Measurements from ENCODE around the gene KLF9.
A peak's percentile ranks its signal among the peaks of the same experiment; 100 is the strongest.

KLF9 gene

DNA sequence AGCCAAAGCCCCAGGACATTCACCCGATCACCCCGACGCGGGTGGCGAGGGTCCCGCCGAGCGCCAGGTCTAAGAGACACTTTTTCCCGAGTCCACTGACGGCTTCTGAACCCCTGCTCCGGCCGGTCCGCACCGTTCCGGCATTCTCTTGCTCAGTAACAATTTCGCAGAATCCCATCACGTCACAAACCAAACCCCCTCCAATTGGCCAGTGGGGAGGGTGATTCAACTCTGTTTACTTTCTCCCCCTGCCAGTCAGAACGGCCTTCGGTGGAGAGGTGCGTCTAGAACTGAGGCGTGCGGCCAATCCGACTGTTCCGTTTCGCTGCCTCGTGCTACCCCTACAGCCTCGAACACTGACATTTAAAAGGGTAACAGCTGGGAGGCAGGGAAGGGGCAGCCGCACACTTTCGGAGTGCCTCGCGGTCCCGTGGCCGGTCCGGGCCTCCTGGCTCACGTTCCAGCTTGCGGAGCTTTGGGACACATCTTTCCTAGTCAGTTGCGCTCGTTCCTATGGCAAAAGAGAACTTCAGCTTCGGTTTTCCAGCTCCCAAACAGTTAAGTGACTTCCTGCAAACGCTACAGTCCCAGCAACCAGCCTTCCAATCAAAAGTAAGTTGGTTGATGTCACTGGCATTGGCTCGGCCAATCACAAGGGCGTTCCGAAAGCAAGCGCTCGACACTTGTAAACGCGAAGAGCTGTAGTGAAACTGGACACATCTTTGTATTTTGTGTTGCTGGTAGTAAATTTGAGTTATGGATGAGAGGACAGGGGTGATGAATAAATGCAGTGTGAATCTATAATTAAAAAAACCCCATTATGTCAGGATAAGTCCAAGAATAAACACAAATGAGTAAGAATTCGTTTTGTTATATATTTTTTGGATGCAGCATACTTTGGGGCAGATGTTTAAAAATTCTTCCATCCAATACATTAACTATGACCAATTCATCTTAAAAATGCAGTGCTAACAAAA, at the start of gene KLF9:
Gene KLF9, minus strand, starts transcription at position 859 of the 977 bp plus-strand sequence. CDS start 1,294 bp downstream, outside the sequence.
- H3K27me3 ChIP-seq (ENCODE audit: insufficient read depth, low read length): peaks cover 73% of the 10 kb centered on the region
- H3K4me1 ChIP-seq (ENCODE audit: insufficient read depth, low read length): peaks cover 10% of the 10 kb centered on the region; the same call in 1 of the 2 replicates
- peak within 1 kb of the TSS; percentile 75 for H3K4me3 ChIP-seq (ENCODE audit: low read length)
- H3K36me3 ChIP-seq (ENCODE audit: insufficient read depth, low read depth, low read length): no peaks in the 10 kb centered on the region
- H3K9ac ChIP-seq (ENCODE audit: low read depth, low read length): no peak within 1 kb of the TSS
- no peak within 1 kb of the TSS for H3K27ac ChIP-seq (ENCODE audit: low read length)
- no peaks in the 10 kb centered on the region for H3K9me3 ChIP-seq (ENCODE audit: insufficient read depth, low read depth, low read length)

DNA sequence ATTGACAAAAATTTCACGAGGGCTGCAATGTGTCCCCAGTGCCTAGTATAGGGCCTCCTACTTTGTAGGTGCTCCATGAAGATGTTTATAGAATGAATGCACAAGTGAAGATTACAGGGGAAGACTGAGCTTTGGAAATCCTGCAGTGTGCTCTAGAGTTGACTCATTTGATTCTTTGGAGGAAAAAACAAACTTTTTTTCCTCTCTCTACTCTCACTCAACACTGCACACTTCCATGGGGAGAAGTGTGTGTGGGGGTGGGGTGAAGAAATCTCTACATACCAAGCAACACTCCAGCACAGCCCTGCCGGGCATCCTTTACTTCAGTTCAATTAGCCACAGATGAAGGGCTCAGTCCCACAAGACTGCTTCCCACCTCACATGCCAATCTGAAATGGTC, 49.4 kb upstream of the KLF9 start:
- Histone ChIP-seq H3K36me3 (ENCODE audit: insufficient read depth, low read depth, low read length) (no peaks in the 10 kb centered on the region), H3K9me3 (ENCODE audit: insufficient read depth, low read depth, low read length) (no peaks in the 10 kb centered on the region), H3K4me1 (ENCODE audit: insufficient read depth, low read length) (no peaks in the 10 kb centered on the region; the same call in 1 of the 2 replicates), H3K27me3 (ENCODE audit: insufficient read depth, low read length) (no peaks in the 10 kb centered on the region), H3K9ac (ENCODE audit: low read depth, low read length) (no peak overlapping the region), H3K27ac (ENCODE audit: low read length) (no peak overlapping the region), H3K4me3 (ENCODE audit: low read length) (no peak overlapping the region)

DNA sequence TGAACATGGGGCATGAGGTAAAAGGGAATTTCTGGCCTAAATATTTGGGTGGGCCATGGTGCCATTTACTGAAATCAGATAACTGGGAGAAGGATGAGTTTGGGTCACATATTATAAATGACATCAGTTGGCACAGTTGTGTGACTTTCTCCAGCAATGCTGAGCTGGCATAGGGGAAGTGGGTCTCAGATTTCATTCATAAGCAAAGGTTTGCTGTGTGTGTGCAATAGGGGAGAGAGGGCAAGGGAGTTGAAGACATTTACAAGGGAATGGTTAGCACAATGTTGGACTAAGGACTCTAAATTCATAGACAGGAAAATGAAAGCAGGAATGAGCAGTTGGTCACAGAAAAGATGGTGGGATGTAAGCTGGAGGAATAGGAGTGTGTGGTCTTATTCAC, 47.8 kb upstream of the KLF9 start:
- H3K9me3 ChIP-seq (ENCODE audit: insufficient read depth, low read depth, low read length): no peaks in the 10 kb centered on the region
- no peaks in the 10 kb centered on the region for H3K27me3 ChIP-seq (ENCODE audit: insufficient read depth, low read length)
- no peaks in the 10 kb centered on the region for H3K36me3 ChIP-seq (ENCODE audit: insufficient read depth, low read depth, low read length)
- H3K4me1 ChIP-seq (ENCODE audit: insufficient read depth, low read length): no peaks in the 10 kb centered on the region; the same call in 1 of the 2 replicates
- H3K4me3 ChIP-seq (ENCODE audit: low read length): no peak overlapping the region
- no peak overlapping the region for H3K9ac ChIP-seq (ENCODE audit: low read depth, low read length)
- no peak overlapping the region for H3K27ac ChIP-seq (ENCODE audit: low read length)

DNA sequence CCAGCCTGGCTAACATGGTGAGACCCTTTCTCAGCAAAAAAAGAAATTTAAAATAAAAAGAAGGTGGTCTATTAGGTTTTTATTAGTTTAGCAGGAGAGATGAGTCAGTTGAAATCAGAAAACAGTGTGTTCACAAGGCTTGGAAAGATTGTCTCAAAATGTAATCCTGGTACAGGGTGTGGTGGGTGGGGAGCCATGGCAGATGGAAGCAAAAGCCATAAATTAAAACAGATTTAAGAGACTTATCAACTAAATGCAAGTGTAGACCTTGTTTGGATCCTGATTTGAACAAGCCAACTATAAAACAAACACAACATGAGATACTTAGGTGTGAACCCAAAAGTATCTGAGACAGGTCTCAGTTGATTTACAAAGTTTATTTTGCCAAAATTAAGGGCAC, 42.8 kb upstream of the KLF9 start:
- Histone ChIP-seq H3K9me3 (ENCODE audit: insufficient read depth, low read depth, low read length) (no peaks in the 10 kb centered on the region), H3K4me3 (ENCODE audit: low read length) (no peak overlapping the region), H3K27me3 (ENCODE audit: insufficient read depth, low read length) (no peaks in the 10 kb centered on the region), H3K27ac (ENCODE audit: low read length) (no peak overlapping the region), H3K36me3 (ENCODE audit: insufficient read depth, low read depth, low read length) (no peaks in the 10 kb centered on the region), H3K9ac (ENCODE audit: low read depth, low read length) (no peak overlapping the region), H3K4me1 (ENCODE audit: insufficient read depth, low read length) (no peaks in the 10 kb centered on the region)

DNA sequence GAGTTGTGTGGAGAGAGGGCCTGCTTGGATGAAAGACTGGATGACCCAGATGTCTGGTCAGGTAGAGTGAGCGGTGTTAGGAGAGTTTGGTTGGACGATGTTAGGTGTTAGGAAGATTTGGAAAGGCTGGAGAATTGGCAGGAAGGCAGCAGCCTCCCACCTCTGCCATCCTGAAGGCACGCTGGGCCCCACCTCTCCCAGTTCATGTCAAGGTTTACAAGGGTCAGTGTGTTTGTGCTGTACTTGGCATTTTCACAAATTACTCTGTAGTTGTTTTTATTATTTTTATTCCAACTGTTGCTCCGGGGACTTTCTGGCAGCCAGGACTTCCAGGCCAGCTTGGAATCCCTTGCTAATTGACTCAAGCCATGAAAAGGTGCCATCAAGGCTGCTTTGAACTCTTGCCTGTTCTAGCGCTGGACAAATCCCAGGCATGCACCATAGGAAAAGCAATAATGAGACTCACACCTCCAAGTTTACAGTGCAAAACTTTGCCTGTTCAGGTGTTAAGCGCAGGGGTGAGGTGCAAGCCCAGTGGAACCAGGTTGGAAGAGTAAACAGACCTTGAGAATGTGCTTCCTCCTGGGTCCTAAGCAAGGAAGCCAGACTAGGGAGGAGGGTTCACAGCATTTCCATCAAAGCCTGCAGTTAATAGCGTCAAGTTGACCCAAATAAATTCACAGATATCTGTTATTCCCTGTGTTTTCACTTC, 41.7 kb upstream of the KLF9 start:
- H3K36me3 ChIP-seq (ENCODE audit: insufficient read depth, low read depth, low read length): no peaks in the 10 kb centered on the region
- H3K4me1 ChIP-seq (ENCODE audit: insufficient read depth, low read length): no peaks in the 10 kb centered on the region
- H3K4me3 ChIP-seq (ENCODE audit: low read length): no peak overlapping the region
- H3K27me3 ChIP-seq (ENCODE audit: insufficient read depth, low read length): no peaks in the 10 kb centered on the region
- no peak overlapping the region for H3K27ac ChIP-seq (ENCODE audit: low read length)
- H3K9me3 ChIP-seq (ENCODE audit: insufficient read depth, low read depth, low read length): no peaks in the 10 kb centered on the region
- no peak overlapping the region for H3K9ac ChIP-seq (ENCODE audit: low read depth, low read length)

DNA sequence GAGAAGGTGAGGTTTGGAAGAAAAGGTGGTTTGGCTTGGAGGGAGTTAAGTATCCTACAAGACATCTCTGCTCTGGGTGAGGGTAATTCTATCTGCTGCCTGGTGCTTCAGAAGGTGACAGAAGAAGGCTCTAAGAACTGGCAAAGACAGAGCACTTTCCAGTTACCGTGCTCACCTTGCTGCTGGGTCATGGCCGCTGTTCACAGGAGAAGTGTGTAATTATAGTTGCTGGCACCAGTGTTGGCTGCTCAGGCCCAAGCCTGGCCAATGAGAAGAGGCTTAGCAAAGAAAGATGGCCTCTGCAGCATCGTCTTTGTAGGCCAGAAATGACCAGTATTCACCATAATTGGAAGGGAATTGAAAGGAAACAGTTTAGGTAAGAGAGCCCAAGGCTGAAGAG, 37.9 kb upstream of the KLF9 start:
- H3K9ac ChIP-seq (ENCODE audit: low read depth, low read length): no peak overlapping the region
- no peaks in the 10 kb centered on the region for H3K27me3 ChIP-seq (ENCODE audit: insufficient read depth, low read length)
- H3K4me1 ChIP-seq (ENCODE audit: insufficient read depth, low read length): no peaks in the 10 kb centered on the region
- no peaks in the 10 kb centered on the region for H3K9me3 ChIP-seq (ENCODE audit: insufficient read depth, low read depth, low read length)
- H3K27ac ChIP-seq (ENCODE audit: low read length): no peak overlapping the region
- H3K4me3 ChIP-seq (ENCODE audit: low read length): no peak overlapping the region
- no peaks in the 10 kb centered on the region for H3K36me3 ChIP-seq (ENCODE audit: insufficient read depth, low read depth, low read length)

DNA sequence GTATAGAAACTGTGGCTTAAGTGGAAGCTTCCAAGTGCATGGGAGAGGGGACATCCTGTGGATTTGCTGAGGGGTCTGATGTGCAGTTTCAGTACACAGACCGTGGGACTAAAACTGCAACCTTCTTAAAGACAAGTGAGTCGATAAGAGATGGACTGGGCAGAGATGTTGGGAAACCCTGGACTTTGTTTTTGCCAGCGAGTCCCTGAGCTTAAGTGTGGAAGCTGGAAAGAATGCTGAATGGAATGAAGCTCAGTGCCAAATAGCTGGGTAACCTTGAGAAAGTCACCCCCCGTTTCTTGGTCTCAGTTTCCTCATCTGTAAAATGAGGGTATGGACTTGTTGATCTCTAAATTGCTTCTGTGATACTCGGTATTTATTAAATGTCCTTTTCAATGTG, 37.3 kb upstream of the KLF9 start:
- Histone ChIP-seq H3K4me1 (ENCODE audit: insufficient read depth, low read length) (no peaks in the 10 kb centered on the region), H3K36me3 (ENCODE audit: insufficient read depth, low read depth, low read length) (no peaks in the 10 kb centered on the region), H3K9me3 (ENCODE audit: insufficient read depth, low read depth, low read length) (no peaks in the 10 kb centered on the region), H3K9ac (ENCODE audit: low read depth, low read length) (no peak overlapping the region), H3K4me3 (ENCODE audit: low read length) (no peak overlapping the region), H3K27ac (ENCODE audit: low read length) (no peak overlapping the region), H3K27me3 (ENCODE audit: insufficient read depth, low read length) (no peaks in the 10 kb centered on the region)

DNA sequence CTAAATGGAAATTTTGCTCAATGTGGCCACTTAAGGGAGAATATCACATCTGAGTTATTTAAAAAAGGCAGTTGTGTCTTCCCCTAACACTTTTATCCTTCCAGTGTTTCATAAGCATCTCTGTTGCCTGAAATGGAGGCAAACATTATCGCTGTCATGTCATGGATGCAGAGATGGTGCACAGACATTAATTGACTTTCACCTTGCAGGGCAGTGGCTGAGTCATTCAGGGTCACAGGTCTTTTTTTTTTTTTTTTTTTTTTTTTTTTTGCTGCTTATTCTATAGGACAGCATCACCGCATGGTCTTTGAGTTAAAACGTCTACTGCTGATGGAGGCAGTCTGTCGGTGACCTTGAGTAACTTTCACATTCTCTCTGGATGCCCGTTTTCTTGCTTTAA, 36.3 kb upstream of the KLF9 start:
- no peaks in the 10 kb centered on the region for H3K9me3 ChIP-seq (ENCODE audit: insufficient read depth, low read depth, low read length)
- no peak overlapping the region for H3K9ac ChIP-seq (ENCODE audit: low read depth, low read length)
- no peak overlapping the region for H3K27ac ChIP-seq (ENCODE audit: low read length)
- H3K4me3 ChIP-seq (ENCODE audit: low read length): no peak overlapping the region
- H3K4me1 ChIP-seq (ENCODE audit: insufficient read depth, low read length): no peaks in the 10 kb centered on the region
- no peaks in the 10 kb centered on the region for H3K36me3 ChIP-seq (ENCODE audit: insufficient read depth, low read depth, low read length)
- H3K27me3 ChIP-seq (ENCODE audit: insufficient read depth, low read length): no peaks in the 10 kb centered on the region

DNA sequence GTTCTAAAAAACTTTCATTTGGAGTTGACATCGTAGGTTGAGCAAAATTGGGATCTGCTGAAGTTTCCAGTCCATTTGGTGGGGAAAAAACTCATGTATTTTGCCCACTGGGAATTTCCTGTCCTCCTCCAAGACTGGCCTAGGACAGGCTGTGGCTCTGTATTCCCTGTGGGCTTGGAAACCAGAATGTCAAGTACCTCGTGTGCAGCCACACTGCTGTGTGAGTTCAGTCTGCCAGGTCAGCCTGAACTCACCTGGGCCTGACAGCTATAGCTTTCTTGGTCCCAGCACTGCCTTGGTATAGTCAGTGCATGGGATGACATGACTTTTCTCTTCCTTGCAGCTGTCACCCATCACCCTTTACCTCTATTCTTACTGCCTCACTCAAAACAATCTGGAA, 35.0 kb upstream of the KLF9 start:
- no peak overlapping the region for H3K9ac ChIP-seq (ENCODE audit: low read depth, low read length)
- no peak overlapping the region for H3K4me3 ChIP-seq (ENCODE audit: low read length)
- H3K27me3 ChIP-seq (ENCODE audit: insufficient read depth, low read length): no peaks in the 10 kb centered on the region
- H3K36me3 ChIP-seq (ENCODE audit: insufficient read depth, low read depth, low read length): no peaks in the 10 kb centered on the region
- no peaks in the 10 kb centered on the region for H3K9me3 ChIP-seq (ENCODE audit: insufficient read depth, low read depth, low read length)
- no peak overlapping the region for H3K27ac ChIP-seq (ENCODE audit: low read length)
- no peaks in the 10 kb centered on the region for H3K4me1 ChIP-seq (ENCODE audit: insufficient read depth, low read length)

DNA sequence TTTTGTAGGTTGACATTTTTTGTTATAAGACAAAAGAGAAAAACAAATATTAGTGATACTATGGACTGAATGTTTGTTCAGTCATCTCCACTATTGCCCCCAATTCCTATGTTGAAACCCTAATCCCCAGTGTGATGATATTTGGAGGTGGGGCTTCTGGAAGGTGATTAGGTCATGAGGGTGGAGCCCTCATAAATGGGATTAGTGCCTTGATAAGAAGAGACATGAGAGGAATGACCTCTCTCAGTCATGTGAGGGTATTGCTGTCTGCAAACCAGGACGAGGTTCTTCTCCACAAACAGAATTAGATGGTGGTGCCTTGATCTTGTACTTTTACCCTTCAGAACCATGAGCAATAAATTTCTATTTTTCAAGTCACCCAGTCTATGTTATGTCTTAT, 34.5 kb upstream of the KLF9 start:
- H3K4me1 ChIP-seq (ENCODE audit: insufficient read depth, low read length): no peaks in the 10 kb centered on the region
- no peaks in the 10 kb centered on the region for H3K36me3 ChIP-seq (ENCODE audit: insufficient read depth, low read depth, low read length)
- no peak overlapping the region for H3K4me3 ChIP-seq (ENCODE audit: low read length)
- no peak overlapping the region for H3K27ac ChIP-seq (ENCODE audit: low read length)
- H3K27me3 ChIP-seq (ENCODE audit: insufficient read depth, low read length): no peaks in the 10 kb centered on the region
- no peaks in the 10 kb centered on the region for H3K9me3 ChIP-seq (ENCODE audit: insufficient read depth, low read depth, low read length)
- no peak overlapping the region for H3K9ac ChIP-seq (ENCODE audit: low read depth, low read length)

DNA sequence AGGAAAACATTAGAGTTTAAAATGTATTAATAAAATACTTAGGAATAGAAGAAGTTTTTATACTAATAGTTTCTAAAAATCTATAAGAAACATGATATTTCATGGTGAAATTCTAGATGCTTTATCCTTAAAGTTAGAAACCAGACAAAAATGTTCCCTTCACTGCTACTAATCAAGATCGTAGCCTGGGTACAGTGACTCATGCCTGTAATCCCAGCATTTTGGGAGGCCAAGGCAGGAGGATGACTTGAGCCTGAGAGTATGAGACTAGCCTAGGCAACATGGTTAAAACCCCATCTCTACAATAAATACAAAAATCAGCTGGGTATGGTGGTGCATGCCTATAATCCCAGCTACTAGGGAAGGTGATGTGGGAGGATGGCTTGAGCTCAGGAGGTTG, 30.4 kb upstream of the KLF9 start:
- H3K27ac ChIP-seq (ENCODE audit: low read length): no peak overlapping the region
- no peaks in the 10 kb centered on the region for H3K4me1 ChIP-seq (ENCODE audit: insufficient read depth, low read length)
- H3K4me3 ChIP-seq (ENCODE audit: low read length): no peak overlapping the region
- H3K9me3 ChIP-seq (ENCODE audit: insufficient read depth, low read depth, low read length): no peaks in the 10 kb centered on the region
- H3K9ac ChIP-seq (ENCODE audit: low read depth, low read length): no peak overlapping the region
- no peaks in the 10 kb centered on the region for H3K27me3 ChIP-seq (ENCODE audit: insufficient read depth, low read length)
- H3K36me3 ChIP-seq (ENCODE audit: insufficient read depth, low read depth, low read length): no peaks in the 10 kb centered on the region

Measured in iPS-20b (cell line).